Breast epithelium (tissue), 4 donors: ENCODE measurements around the gene LHFPL3. TPM values are rescaled to one million over a fixed set of nuclear protein-coding genes. Genes with fewer than 3 reads are reported as not detected.

ENCODE experiments used
- DNase-seq, 2 donors: peaks; one replicate each; pipeline ENCODE4 v3.0.0-alpha.2; 2019; ENCODE audit warnings: low spot score in 2 of 2
- H3K27ac ChIP-seq, 2 donors: fragments of 200-600 bp; sonication (generic) in 1 of 2; one replicate each; pipeline ENCODE4 v1.5.1; 2016 to 2019; ENCODE audit warnings: mild to moderate bottlenecking in 1 of 2
- H3K27me3 ChIP-seq, 2 donors: fragments of 200-600 bp; sonication (generic) in 1 of 2; one replicate each; pipeline versions ENCODE4 v1.5.1 to v1.6.0; 2017 to 2019; ENCODE audit warnings: control low read depth in 1 of 2, mild to moderate bottlenecking in 1 of 2
- H3K36me3 ChIP-seq: fragments of 200-600 bp; one replicate; pipeline ENCODE4 v1.5.1; 2019
- H3K4me1 ChIP-seq, 2 donors: fragments of 200-600 bp; sonication (generic); one replicate each; pipeline ENCODE4 v1.5.1; 2016 to 2019; ENCODE audit warnings: control low read depth in 1 of 2
- H3K4me3 ChIP-seq, 3 donors: fragments of 200-600 bp; sonication (generic); 1 replicate in 2 of 3; 2 replicates in 1 of 3; pipeline ENCODE4 v1.5.1; 2016 to 2019; ENCODE audit warnings: mild to moderate bottlenecking in 3 of 3, moderate library complexity in 2 of 3
- H3K9me3 ChIP-seq, 2 donors: fragments of 200-600 bp; sonication (generic) in 1 of 2; one replicate each; pipeline ENCODE4 v1.5.1; 2016 to 2019; ENCODE audit warnings: control low read depth in 1 of 2
- POLR2A ChIP-seq: fragments of 450-650 bp; IDR thresholded peaks from one replicate; pipeline ENCODE4 v1.6.1; 2016; ENCODE audit warnings: antibody characterized with exemption, mild to moderate bottlenecking, moderate library complexity
- POLR2AphosphoS5 ChIP-seq, 3 donors: sonication (generic); formaldehyde crosslinking; IDR thresholded peaks; one replicate each; pipeline ENCODE4 v1.6.1; 2017; ENCODE audit warnings: antibody characterized with exemption in 3 of 3
- intact Hi-C: fragments of 100-400 bp; cut with DNase I; formaldehyde crosslinking; loops from one replicate; pipeline ENCODE4 v1.15.1; 2023; ENCODE audit warnings: low total_unique reads
- total RNA-seq, 3 donors: library from RNA; depleted of rRNA; stranded (reverse); fragments of >200 nt; gene quantifications; one replicate each; pipeline ENCODE4 v1.1.0, GENCODE V29; 2016
- TF ChIP-seq, protein P1 (sequence below), 3 donors: fragments of 450-650 bp; IDR thresholded peaks; one replicate each; pipeline ENCODE4 v1.5.1; 2016 to 2017; ENCODE audit warnings: antibody characterized with exemption in 3 of 3, mild to moderate bottlenecking in 3 of 3, moderate library complexity in 3 of 3

Gene LHFPL3
- total RNA-seq, 3 donors from 2014 or later: not detected

DNA sequence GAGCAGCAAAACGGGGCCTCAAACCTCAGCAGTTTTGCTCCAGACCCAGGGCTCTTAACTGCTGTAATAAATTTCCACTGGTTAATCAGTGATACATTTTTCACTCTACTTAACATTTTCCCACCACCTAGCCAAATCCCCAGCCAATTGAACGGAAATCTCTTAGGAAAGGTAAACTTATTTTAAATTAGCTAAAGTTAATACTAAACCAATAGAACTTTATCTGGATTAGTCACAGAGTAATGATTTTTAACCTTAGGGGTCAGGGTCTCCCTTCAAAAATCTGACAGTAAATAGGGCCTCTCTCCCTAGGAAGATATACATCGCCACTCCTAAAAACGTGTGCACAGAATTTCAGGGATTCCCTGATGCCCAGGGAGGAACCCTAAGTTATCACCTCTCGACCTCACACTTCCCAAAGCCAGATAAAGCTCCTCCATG, 598.2 kb downstream of the LHFPL3 start:
- Histone ChIP-seq H3K4me1 (no peaks in the 10 kb centered on the region), H3K27ac (peak overlapping the region in 1 of 2 donors; percentile 13), H3K36me3 (no peaks in the 10 kb centered on the region), H3K27me3 (no peaks in the 10 kb centered on the region), H3K4me3 (no peak overlapping the region), H3K9me3 (no peaks in the 10 kb centered on the region)
- no peak for DNase-seq
- intact Hi-C loops: no loop called here
- TF ChIP-seq, protein P1, sequence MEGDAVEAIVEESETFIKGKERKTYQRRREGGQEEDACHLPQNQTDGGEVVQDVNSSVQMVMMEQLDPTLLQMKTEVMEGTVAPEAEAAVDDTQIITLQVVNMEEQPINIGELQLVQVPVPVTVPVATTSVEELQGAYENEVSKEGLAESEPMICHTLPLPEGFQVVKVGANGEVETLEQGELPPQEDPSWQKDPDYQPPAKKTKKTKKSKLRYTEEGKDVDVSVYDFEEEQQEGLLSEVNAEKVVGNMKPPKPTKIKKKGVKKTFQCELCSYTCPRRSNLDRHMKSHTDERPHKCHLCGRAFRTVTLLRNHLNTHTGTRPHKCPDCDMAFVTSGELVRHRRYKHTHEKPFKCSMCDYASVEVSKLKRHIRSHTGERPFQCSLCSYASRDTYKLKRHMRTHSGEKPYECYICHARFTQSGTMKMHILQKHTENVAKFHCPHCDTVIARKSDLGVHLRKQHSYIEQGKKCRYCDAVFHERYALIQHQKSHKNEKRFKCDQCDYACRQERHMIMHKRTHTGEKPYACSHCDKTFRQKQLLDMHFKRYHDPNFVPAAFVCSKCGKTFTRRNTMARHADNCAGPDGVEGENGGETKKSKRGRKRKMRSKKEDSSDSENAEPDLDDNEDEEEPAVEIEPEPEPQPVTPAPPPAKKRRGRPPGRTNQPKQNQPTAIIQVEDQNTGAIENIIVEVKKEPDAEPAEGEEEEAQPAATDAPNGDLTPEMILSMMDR (IDR thresholded peaks at IDR 0.05): no peak

DNA sequence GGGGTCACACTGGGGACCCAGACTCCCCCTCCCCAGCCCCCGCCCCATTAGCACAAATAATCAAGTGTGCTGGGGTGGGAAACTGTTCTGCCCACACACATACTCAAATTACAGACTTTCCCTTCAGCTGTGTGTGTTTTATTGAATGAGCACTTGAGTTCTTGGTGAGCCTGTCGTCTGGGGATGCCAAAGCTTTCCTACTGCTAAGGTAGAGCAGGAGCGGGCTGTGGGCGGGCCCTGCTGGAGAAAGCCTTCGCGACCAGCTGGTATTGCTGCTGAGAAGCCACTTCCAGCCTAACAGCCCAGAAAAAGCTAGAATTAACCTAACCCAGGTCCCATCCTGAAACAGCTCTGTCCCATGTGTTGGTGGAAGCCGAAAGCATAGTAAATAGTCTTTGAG, 598.7 kb downstream of the LHFPL3 start:
- H3K27ac ChIP-seq: peak overlapping the region; percentile 13
- no peak for DNase-seq
- no peaks in the 10 kb centered on the region for H3K27me3 ChIP-seq
- no peaks in the 10 kb centered on the region for H3K4me1 ChIP-seq
- TF ChIP-seq, protein P1 (IDR thresholded peaks at IDR 0.05): no peak
- TF ChIP-seq POLR2A (no peak), POLR2AphosphoS5 (IDR thresholded peaks at IDR 0.05) (no peak)
- H3K4me3 ChIP-seq: no peak overlapping the region
- no peaks in the 10 kb centered on the region for H3K9me3 ChIP-seq
- H3K36me3 ChIP-seq: no peaks in the 10 kb centered on the region
- intact Hi-C loops: no loop called here

DNA sequence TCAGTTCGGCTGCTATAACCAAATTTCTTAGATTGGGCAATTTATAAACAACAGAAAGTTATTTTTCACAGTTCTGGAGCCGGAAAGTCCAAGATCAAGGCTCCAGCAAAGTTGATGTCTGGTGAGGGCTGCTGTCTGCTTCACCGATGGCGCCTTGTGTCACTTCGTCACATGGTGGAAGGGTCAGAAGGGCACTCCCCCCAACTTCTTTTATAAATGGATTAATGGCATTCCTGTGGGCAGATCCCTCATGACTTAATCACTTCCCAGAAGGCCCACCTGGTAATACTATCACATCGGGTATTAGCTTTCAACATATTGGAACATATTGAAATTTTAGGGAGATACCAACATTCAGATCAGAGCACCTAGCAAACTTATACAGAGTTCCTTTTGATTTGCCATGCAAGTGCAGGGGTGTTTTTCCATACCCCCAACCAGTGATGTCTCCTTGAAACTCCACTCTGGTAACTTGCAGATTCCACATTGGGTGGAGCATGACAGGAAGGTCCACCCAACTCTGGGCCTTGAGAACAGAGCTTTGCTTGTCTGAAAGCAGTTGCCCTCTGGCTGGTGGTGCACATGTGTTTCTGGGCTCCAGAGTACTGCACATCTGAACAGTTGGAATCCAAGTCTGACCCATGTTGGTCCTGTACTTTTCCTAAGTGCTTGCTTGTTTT, 600.5 kb downstream of the LHFPL3 start:
- H3K4me3 ChIP-seq: no peak overlapping the region
- no peak for TF ChIP-seq POLR2A
- TF ChIP-seq, protein P1 (IDR thresholded peaks at IDR 0.05): no peak
- TF ChIP-seq POLR2AphosphoS5 (IDR thresholded peaks at IDR 0.05): no peak
- no peaks in the 10 kb centered on the region for H3K36me3 ChIP-seq
- DNase-seq: no peak
- no peaks in the 10 kb centered on the region for H3K4me1 ChIP-seq
- H3K27me3 ChIP-seq: no peaks in the 10 kb centered on the region
- intact Hi-C loops: no loop called here
- H3K9me3 ChIP-seq: no peaks in the 10 kb centered on the region
- no peak overlapping the region for H3K27ac ChIP-seq

DNA sequence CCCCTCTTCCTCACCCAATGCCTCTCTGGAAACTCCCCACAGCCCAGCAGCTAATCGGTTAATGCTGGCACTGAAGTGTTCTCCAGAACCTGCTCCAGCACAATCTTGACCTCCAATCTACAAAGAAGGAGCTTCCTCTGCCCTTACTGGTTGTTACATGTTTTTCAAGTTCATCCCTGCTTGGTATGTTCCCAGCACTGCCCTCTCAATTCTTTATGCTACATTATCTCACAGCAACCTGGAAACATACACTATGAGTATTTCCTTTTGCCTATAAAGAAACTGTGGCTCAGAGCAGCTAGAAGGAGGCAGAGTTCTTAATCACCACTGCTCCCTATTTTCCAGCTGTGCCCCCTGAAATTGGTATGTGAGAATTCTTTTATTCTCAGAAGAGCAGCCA, 601.5 kb downstream of the LHFPL3 start:
- peak overlapping the region in 1 of 2 donors; percentile 17 for H3K27ac ChIP-seq
- no peak for DNase-seq
- no peaks in the 10 kb centered on the region for H3K36me3 ChIP-seq
- no peaks in the 10 kb centered on the region for H3K4me1 ChIP-seq
- H3K27me3 ChIP-seq: no peaks in the 10 kb centered on the region
- no peak overlapping the region for H3K4me3 ChIP-seq
- intact Hi-C loops: loop anchor here (10.0 kb wide), 1 partner anchor 95 kb away; no protein-coding TSS in a partner anchor
- no peaks in the 10 kb centered on the region for H3K9me3 ChIP-seq
- TF ChIP-seq, protein P1 (IDR thresholded peaks at IDR 0.05): no peak
- TF ChIP-seq POLR2A: no peak
- TF ChIP-seq POLR2AphosphoS5 (IDR thresholded peaks at IDR 0.05): no peak

DNA sequence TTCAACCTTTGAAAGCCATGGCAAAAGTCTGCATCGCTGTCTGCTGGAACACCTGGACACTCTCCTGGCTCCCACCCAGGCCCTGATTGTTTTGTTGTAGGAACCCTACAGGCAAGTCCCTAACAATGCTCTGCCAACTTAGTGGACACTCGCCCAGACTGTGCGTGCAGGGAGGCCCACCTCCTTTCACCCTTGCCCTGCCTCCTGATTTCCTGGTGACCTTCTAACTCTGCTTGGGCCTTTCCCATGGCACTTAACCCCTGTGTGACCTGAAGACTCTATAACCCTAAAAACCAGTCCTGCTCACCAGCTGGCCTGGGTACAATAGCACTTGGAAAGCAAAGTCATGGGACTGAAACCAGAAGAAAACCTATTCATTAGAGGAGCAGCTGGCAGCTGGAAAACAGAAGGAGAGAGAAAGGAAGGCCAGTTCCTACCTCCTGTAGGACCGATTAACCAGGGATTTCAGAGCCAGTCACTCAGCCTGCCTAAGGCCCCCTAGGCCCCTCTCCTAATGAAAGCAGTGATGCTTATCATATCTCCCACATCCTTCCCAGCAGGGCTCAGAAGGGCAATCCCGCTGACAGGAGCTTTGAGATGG, 602.9 kb downstream of the LHFPL3 start:
- no peaks in the 10 kb centered on the region for H3K9me3 ChIP-seq
- no peaks in the 10 kb centered on the region for H3K27me3 ChIP-seq
- intact Hi-C loops: loop anchor here (10.0 kb wide), 1 partner anchor 94 kb away; no protein-coding TSS in a partner anchor
- H3K4me1 ChIP-seq: no peaks in the 10 kb centered on the region
- TF ChIP-seq, protein P1 (IDR thresholded peaks at IDR 0.05): no peak
- no peak for TF ChIP-seq POLR2AphosphoS5 (IDR thresholded peaks at IDR 0.05)
- H3K36me3 ChIP-seq: no peaks in the 10 kb centered on the region
- peak overlapping the region in 1 of 2 donors; percentile 44 for H3K27ac ChIP-seq
- no peak overlapping the region for H3K4me3 ChIP-seq
- DNase-seq: no peak
